Stimulated activated CD8-positive, alpha-beta memory T cell treated with anti-CD3 and anti-CD28 coated beads, Interleukin-4, amount 100 ng/mL, for 24 hours (primary cell): Measurements from ENCODE around the gene PIP4P1.

Experiments
- DNase-seq: peaks from one replicate; pipeline ENCODE4 v3.0.0-alpha.2; 2020; ENCODE audit warnings: low read depth

Gene PIP4P1

GRCh38 chr14:20435582-20436362, 25.5 kb downstream of the PIP4P1 start, which contains the start of gene KLHL33:
Gene KLHL33 (minus strand): TSS chr14:20436166. CDS start chr14:20435811, 355 bp downstream.
- no peak for DNase-seq

DNA sequence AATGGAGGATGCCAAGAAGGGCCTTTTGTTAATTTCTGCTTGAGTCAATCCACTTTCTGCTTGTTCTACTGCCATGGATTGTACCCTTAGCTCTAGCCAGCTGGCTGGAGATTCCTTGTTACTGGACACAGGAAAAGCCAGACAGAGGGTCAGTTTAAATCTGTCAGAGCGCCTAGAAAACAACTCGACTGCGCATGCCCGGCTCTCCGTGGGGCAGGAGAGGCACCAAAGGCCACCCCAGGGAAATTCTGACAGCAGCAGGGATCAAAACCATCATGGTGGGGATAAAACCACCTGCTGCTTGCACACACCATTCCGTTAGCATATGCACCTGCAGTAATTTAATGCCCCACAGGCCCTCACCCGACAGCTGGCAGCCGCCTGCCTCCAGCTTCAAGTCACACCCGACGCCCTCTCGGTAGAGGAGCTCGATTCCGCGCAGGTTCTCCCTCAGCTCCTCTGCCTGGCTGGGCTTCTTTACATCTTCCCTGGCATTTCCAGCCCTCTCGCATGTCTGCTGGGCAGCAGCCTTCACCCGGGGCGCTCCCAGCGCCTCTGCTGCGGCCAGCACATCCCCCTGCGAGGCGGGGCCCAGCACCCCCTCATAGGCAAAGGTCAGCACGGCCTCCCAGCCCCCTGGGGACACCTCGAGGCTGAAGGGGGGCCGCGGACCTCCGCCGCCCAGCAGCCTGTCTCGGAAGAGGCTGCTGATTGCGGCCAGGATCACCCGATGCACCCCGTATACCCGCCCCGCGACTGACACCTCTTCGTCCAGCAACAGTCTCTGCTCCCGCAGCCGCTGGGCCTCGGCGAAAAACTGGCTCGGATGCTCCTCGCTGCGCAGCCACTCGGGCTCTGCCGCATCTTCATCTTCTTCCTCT, 26.3 kb downstream of the PIP4P1 start:
- DNase-seq: no peak

DNA sequence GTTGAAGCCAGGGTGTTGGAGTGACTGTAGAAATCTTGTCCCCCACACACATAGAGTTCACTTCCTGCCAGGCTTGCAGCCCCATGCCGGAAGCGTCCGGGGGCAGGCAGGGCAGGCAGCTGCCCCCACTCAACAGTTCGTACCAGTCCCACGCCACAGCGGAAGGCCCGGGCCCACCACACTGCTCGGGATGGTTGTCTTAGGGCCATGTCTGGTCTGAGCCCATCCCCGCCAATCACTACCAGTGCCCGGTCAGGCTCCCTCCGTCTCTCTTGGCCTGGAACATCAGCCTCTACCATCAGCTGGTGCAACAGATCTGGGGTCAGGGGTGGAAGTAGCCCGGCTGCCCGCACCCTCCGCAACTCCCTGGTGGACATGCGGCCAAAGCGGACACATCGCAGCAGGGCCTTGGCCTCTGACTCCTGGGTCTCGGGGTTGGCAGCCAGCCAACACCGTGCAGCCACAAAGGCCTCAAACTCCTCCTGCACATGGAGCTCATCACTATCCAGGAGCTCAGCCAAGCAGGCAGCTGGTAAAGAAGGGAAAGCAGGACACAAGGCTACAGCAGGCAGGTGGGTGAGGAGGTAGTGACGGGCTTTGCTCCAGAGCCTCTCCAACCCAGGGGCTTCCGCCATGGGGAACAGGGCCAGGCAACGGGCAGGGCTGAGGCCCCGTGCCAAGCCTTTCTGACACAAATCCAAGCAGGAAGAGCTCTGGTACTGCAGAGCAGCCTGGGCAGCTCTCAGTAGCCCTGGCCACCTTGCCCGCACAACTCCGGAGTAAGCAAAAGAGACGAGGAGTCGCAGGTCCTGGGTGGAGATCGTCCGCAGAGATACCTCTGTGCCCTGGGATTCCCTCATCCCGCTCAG, 31.2 kb downstream of the PIP4P1 start:
- no peak for DNase-seq

- DNase-seq: no peak
Observed at GRCh38 chr14:20428802-20429201, 32.4 kb downstream of the PIP4P1 start.

- no peak for DNase-seq
Observed at GRCh38 chr14:20428010-20428365, 33.2 kb downstream of the PIP4P1 start.

GRCh38 chr14:20427231-20428009, 33.8 kb downstream of the PIP4P1 start:
- no peak for DNase-seq

DNA sequence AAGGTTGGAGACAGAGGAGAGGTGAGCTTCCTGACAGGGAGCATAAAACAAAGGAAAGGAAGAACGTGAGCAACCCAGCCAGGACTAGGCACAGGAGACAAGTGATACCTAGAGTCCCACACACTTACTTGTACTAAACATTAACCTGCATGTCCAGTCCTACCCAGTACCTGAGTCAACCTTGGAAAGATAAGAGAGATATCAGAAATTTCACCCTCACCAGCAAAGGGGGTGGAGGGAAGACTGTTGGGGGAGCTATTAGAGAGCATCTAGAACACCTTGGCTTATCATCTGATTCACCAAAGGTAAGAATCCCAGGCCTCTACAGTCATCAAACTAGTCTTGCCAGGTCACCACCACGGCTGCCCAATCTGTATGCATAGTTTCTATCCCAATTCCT, 36.4 kb downstream of the PIP4P1 start:
- DNase-seq: no peak

GRCh38 chr14:20422886-20423285, 38.3 kb downstream of the PIP4P1 start:
- no peak for DNase-seq

DNA sequence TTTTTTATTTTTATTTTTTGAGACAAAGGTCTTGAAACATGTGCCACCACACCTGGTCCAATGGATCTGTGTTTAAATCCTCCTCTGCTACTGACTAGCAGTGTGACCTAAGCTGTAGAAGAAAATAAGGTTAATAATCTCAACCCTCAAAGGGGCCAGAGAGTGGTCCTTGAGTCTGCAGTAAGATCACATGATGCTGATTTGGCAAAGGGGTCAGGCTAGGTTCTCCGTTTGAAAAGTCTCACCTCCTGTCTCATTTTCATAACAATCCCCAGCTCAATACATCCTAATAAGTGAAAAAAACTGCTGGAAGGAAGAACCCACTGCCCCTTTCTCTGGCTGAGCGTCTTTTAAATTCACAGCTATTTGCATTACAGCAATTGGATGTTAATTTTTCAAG, 40.0 kb downstream of the PIP4P1 start:
- DNase-seq: no peak

- no peak for DNase-seq
Observed at GRCh38 chr14:20419419-20419818, 41.8 kb downstream of the PIP4P1 start.

DNA sequence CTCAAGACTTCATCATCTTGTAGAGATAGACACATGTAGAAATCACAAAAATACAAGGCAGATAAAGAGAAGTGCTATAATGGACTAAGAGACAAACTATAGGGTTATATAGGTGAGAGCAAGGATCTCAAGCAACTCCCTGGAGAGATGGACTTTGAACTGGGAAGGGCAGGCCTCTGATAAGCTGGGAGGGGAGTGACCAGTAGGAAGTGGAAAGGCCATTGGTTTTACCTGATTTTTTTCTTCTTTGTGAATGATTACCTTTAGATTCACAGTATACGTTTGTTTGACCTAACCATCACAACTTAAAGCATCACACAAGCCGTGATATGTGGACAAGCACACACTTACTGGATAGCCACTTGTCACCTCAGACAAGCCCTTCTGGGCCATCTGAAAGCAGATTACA, 42.7 kb downstream of the PIP4P1 start:
- DNase-seq: no peak

- no peak for DNase-seq
Observed at GRCh38 chr14:20417250-20418186, 43.7 kb downstream of the PIP4P1 start.

- no peak for DNase-seq
Observed at GRCh38 chr14:20416223-20416622, 45.0 kb downstream of the PIP4P1 start.

DNA sequence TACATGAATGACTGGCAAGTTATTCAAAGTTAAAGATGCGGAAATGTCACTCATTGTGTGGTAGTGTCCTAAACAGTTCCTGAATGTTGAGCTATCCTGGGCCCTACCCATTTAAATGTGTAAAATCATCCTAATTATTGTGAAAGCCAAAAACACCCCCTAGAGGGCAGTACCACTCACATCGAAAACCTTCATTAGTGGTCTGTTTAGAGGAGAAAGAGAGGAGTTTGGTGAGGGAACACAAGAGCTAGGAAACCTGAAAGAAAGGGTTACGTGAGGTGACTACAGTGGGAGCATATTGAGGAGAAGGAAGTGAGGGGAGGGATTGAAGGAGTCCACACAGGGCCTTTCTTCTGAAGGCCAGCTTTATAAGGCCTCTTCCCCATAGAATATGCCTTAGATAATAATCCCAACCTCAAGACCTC, 45.4 kb downstream of the PIP4P1 start:
- no peak for DNase-seq

DNA sequence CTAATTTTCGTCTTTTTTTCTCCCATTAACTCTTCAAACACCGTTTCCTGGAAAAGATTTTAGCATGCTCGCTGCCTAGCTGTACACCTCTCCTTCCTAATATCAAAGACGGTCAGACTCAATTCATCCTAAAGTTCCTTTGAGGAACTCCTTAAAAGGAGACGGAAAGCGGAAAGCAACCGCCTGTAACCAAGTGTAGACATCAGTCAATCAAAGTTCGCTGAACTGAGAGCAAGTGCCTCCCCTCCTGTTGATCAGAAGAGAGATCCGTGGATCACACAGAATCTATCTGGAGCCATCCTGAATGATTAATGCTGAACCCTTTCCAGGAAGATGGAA, 47.5 kb downstream of the PIP4P1 start:
- no peak for DNase-seq

- DNase-seq: peak; percentile 65
Observed at GRCh38 chr14:20412876-20413743, 48.1 kb downstream of the PIP4P1 start, which contains the start of gene TEP1. Gene TEP1 (minus strand): TSS chr14:20413501. CDS start chr14:20408439, 5,062 bp downstream.

DNA sequence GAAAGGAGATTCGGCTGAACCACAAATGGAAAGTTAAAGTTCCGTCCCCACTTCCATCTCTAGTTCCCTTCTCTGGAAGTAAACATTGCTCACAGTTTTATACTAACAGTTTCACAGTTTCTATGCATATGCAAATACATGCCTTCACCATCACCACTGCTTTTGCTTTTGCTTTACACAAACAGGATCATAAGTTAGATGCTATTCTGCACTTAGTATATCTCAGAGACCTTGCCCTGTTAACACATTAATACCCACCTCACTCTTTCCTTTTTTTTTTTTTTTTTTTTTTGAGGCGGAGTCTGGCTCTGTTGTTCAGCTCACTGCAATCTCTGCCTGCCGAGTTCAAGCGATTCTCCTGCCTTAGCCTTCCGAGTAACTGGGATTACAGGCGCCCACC, 48.8 kb downstream of the PIP4P1 start:
- no peak for DNase-seq

GRCh38 chr14:20409226-20409625, 52.0 kb downstream of the PIP4P1 start:
- no peak for DNase-seq
